Effector memory CD8-positive, alpha-beta T cell (primary cell): ENCODE results near the gene ASTL.

Experiments
- ATAC-seq: fragments of 150-1000 bp; cut with Tn5 transposase; replicated peaks from 2 replicates; pipeline ENCODE4 v1.10.0; 2021; ENCODE audit warnings: mild to moderate bottlenecking, moderate library complexity
- DNase-seq, 3 experiments: peaks; one replicate each; pipeline ENCODE4 v3.0.0; 2021
- H3K27ac Mint-ChIP-seq, 2 donors: one replicate each; pipeline ENCODE4 v1.8.0; 2022; ENCODE audit warnings: mild to moderate bottlenecking in 2 of 2, mixed read lengths in 2 of 2, moderate library complexity in 2 of 2
- H3K27me3 Mint-ChIP-seq, 2 donors: one replicate each; pipeline ENCODE4 v1.8.0; 2022; ENCODE audit warnings: mixed read lengths in 2 of 2
- H3K36me3 Mint-ChIP-seq: one replicate; pipeline ENCODE4 v1.8.0; 2022; ENCODE audit warnings: mild to moderate bottlenecking, moderate library complexity, mixed read lengths; ENCODE audit not compliant: insufficient read depth
- H3K4me1 Mint-ChIP-seq, 2 donors: one replicate each; pipeline ENCODE4 v1.8.0; 2022; ENCODE audit warnings: low read depth in 2 of 2, mixed read lengths in 2 of 2
- H3K4me3 Mint-ChIP-seq, 2 donors: one replicate each; pipeline ENCODE4 v1.8.0; 2022; ENCODE audit warnings: mild to moderate bottlenecking in 2 of 2, mixed read lengths in 2 of 2, moderate library complexity in 2 of 2
- H3K9me3 Mint-ChIP-seq, 2 donors: one replicate each; pipeline ENCODE4 v1.8.0; 2022; ENCODE audit warnings: mixed read lengths in 2 of 2

Gene ASTL

DNA sequence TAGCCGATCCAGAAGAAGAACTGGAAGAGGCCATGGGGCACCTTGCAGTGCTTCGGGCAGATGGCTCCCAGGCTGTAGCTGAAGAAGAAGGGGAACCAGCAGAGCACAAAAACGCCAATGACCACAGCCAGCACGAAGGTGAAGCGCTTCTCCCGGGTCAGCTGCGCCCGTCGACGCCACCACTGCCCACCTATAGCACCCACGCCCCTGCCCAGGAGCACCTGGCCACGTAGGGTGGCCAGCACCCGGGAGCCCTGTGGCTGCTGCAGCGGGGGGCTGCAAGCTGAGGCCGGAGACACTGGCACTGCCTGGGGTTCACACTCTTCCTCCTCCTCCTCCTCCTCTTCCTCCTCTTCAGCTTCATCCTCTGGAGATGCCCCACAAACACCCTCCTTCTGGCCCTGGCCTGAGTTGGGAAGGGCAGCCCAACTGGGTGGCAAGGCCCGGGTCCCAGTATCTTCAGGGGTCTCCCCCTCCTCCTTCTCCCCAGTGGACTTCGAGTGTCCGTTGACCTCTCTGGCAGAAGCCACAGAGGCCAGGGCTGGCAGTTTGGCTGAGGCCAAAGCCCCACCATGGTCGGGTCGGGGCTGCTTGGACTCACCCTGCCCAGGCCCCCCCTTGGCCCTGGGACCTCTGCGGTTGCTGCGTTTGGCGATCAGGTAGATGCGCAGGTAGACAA, 23.3 kb downstream of the ASTL start:
- H3K4me3 Mint-ChIP-seq: peak overlapping the region; percentile 88 to 90
- DNase-seq (no peak), ATAC-seq (no peak)
- peaks cover 43% of the 10 kb centered on the region for H3K36me3 Mint-ChIP-seq
- peaks cover 18 to 37% of the 10 kb centered on the region in 2 donors for H3K27me3 Mint-ChIP-seq
- H3K27ac Mint-ChIP-seq: peak overlapping the region in 1 of 2 donors; percentile 80
- peaks cover 14 to 18% of the 10 kb centered on the region in 2 donors for H3K4me1 Mint-ChIP-seq
- no peaks in the 10 kb centered on the region for H3K9me3 Mint-ChIP-seq

DNA sequence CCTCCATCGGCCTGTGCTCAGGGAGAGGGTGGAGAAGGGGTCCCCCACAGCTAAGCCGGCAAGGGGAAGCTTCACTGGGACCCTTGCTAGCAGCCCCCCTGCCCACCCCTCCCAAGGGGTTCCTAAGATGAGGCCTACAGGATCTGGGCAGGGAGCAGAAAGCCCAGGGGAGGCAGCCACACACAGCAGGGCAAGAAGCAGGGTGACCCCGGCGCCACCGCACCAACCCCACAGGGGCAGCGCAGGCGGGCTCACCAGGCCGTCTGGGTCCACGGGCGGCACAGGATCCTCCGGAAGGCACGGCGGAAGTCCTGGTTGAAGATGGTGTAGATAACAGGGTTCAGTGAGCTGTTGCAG, 23.8 kb downstream of the ASTL start:
- H3K4me3 Mint-ChIP-seq: no peak overlapping the region
- peaks cover 15 to 32% of the 10 kb centered on the region in 2 donors for H3K27me3 Mint-ChIP-seq
- H3K36me3 Mint-ChIP-seq: peaks cover 43% of the 10 kb centered on the region
- no peaks in the 10 kb centered on the region for H3K9me3 Mint-ChIP-seq
- ATAC-seq (no peak), DNase-seq (no peak)
- H3K4me1 Mint-ChIP-seq: peaks cover 14 to 18% of the 10 kb centered on the region in 2 donors
- H3K27ac Mint-ChIP-seq: no peak overlapping the region

DNA sequence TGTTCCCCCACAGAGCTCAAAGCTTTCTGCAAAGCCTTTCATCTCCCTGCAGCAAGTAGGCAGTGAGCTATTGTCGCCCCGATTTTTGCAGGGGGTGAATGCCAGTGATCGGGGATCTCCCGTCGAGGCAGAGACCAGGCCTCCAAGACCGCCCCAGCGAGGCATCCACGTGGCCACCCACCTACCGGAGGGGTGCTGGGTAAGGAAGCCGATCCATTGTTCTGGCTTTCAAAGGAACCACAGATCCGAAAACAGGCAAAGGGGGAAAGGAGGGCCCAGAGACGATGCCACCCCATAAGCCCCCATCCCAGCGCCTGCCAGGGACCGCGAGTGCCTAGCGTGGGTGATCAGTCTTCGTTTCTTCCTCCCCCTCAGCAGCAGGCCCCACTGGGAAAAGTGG, 24.4 kb downstream of the ASTL start:
- H3K4me1 Mint-ChIP-seq: peaks cover 14 to 17% of the 10 kb centered on the region in 2 donors
- DNase-seq (no peak), ATAC-seq (no peak)
- peaks cover 38% of the 10 kb centered on the region for H3K36me3 Mint-ChIP-seq
- no peak overlapping the region for H3K4me3 Mint-ChIP-seq
- peaks cover 15 to 31% of the 10 kb centered on the region in 2 donors for H3K27me3 Mint-ChIP-seq
- H3K9me3 Mint-ChIP-seq: no peaks in the 10 kb centered on the region
- H3K27ac Mint-ChIP-seq: no peak overlapping the region

DNA sequence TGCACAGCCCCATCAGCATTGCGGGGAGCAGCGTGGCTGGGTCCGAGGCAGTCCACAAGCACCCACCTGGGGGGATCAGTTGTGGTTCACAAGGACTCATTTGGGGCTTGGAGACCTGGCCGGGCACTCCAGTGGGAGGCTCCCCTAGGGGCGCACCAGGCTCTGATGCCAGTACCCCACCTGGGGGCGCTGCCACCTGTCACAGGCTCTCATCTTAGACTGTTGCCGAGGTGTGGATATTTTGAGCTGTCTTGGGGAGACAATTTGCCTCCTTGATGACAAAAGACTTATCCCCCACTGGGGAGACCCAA, 25.0 kb downstream of the ASTL start:
- Mint-ChIP-seq H3K27me3 (peaks cover 14 to 31% of the 10 kb centered on the region in 2 donors), H3K9me3 (no peaks in the 10 kb centered on the region), H3K27ac (peak overlapping the region in 1 of 2 donors; percentile 65), H3K4me3 (no peak overlapping the region), H3K36me3 (peaks cover 31% of the 10 kb centered on the region), H3K4me1 (peaks cover 14 to 15% of the 10 kb centered on the region in 2 donors)
- no peak for ATAC-seq
- no peak for DNase-seq

DNA sequence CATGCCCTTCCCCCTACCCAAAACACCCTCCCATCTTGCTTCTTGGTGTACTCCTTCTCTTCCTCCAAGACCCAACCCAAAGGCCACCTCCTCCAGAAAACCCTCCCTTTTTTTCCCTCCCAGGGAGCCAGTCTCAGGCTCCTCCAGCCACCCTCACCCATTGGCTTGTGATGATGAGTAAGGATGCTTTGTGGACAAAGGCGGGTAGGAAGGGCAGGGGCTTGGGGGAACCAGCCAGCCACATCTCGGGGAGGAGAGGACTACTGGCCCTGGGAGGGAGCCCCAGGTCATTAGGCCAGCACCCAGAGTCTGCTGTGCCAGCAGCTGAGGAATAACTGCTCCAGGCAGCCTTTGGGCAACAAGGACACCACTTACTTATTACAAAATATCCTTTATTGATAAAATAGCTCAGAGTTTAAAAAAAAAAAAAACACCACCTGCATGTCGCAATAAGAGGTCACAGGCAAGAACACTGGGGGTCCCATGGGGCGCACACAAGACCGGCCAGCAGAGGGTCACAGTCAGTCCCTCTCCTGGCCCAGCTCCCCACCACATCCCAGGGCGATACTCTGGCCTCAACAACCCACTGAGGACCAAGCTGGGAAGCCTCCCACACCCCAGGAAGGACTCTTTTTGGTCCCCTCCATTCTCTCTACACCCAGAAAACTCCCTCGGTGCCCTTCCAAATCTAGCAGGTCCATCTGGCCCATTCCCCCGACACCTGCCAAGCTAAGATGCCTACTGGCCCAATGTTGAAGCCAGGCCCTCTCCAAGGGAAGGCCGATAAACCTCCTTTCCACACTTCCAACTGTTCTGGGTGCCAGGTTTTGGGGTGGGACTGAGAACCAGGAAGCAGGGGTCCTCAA, 25.6 kb downstream of the ASTL start:
- Mint-ChIP-seq H3K27ac (peak overlapping the region in 1 of 2 donors; percentile 65), H3K27me3 (peaks cover 14 to 31% of the 10 kb centered on the region in 2 donors), H3K9me3 (no peaks in the 10 kb centered on the region), H3K36me3 (peaks cover 26% of the 10 kb centered on the region), H3K4me3 (no peak overlapping the region), H3K4me1 (peaks cover 10 to 15% of the 10 kb centered on the region in 2 donors)
- DNase-seq (no peak), ATAC-seq (no peak)

DNA sequence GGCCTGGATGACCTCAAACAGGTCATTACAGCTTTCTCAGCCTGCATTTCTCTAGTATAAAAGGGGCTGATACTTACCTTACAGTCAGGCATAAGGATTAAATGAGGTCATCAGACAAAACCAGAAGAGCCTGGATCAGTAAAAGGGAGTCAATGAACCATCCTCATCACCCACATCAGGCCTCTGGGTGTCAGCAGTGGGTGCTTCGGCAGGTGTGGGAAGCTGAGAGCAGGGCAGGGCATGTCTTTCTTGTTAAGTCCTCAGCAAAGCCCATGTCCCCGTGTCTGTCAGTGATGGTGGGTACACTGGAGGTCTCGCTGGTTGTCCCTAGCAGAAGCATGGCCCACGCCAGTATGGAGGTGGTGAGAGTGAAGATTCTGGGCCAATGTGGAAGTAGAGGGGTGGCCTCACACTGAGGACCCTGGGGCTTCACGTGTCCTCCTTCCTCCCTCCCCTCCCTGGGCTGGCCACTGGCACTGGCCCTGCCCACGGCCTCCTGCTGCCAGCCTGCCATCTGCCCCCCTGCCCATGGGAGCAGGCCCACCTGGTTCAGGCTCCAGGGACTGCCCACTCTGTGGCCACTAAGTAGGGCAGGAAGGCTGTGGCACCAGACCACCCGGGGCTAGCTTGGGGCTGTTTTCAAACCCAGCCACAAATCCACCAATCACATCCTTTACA, 26.3 kb downstream of the ASTL start:
- DNase-seq (no peak), ATAC-seq (no peak)
- Mint-ChIP-seq H3K36me3 (peaks cover 26% of the 10 kb centered on the region), H3K4me1 (peaks cover 7 to 9% of the 10 kb centered on the region in 2 donors), H3K27me3 (peaks cover 14 to 31% of the 10 kb centered on the region in 2 donors), H3K4me3 (no peak overlapping the region), H3K27ac (peak overlapping the region; percentile 16 to 65), H3K9me3 (no peaks in the 10 kb centered on the region)

DNA sequence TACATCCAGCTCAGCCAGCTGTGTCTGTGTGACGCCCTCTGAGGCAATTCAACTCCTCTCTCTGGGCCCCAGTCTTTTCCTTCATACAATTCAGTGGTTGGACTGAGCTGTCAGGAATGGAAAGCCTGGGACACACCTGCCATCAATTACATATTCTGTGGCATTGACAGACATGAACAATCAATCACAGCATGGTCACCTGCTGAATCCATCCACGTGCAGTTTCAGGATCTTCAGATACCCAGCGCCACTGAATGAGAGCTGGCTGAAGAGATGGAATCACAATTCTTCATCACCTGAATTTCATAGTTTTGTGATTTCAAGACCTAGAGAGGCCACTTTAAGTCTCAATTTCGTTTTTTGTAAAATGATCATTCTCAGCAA, 27.1 kb downstream of the ASTL start:
- Mint-ChIP-seq H3K27ac (no peak overlapping the region), H3K36me3 (peaks cover 23% of the 10 kb centered on the region), H3K4me1 (peaks cover 7% of the 10 kb centered on the region in 2 donors), H3K27me3 (peaks cover 14 to 31% of the 10 kb centered on the region in 2 donors), H3K9me3 (no peaks in the 10 kb centered on the region), H3K4me3 (no peak overlapping the region)
- DNase-seq: no peak
- ATAC-seq: no peak

DNA sequence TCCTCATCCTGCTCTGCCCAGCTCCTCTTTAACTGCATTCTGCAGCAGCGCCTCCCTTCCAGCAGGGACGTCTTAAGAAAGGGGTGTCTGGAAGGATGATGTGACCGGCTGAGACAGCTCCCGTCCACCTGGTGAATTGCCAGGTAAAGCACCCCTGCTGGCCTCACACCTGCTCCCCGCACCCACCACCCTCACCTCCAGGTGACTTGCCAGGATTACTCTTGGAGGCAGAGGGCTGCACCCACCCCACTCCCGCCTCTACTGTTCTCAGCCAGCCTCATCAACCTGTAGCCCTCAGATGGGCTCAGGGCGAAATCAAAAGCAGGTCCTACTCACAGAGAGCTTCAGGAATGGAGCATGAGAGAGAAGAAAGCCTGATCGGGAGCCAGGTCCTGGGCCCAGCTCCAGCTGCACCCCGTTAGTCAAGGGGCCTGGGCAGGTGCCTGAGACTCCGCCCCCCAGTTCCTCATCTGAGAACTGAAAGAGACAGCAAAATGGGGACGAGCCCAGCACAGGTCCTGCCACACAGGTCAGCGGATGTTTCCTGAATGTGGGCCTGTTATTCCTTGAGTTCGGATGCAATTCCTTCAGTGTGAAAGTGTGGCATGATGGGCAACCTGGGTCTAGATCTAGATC, 27.6 kb downstream of the ASTL start:
- peaks cover 20% of the 10 kb centered on the region for H3K36me3 Mint-ChIP-seq
- ATAC-seq (no peak), DNase-seq (no peak)
- no peak overlapping the region for H3K4me3 Mint-ChIP-seq
- no peak overlapping the region for H3K27ac Mint-ChIP-seq
- H3K27me3 Mint-ChIP-seq: peaks cover 13 to 27% of the 10 kb centered on the region in 2 donors
- H3K4me1 Mint-ChIP-seq: peaks cover 4 to 5% of the 10 kb centered on the region in 2 donors
- peaks cover 0 to 2% of the 10 kb centered on the region in 2 donors for H3K9me3 Mint-ChIP-seq

DNA sequence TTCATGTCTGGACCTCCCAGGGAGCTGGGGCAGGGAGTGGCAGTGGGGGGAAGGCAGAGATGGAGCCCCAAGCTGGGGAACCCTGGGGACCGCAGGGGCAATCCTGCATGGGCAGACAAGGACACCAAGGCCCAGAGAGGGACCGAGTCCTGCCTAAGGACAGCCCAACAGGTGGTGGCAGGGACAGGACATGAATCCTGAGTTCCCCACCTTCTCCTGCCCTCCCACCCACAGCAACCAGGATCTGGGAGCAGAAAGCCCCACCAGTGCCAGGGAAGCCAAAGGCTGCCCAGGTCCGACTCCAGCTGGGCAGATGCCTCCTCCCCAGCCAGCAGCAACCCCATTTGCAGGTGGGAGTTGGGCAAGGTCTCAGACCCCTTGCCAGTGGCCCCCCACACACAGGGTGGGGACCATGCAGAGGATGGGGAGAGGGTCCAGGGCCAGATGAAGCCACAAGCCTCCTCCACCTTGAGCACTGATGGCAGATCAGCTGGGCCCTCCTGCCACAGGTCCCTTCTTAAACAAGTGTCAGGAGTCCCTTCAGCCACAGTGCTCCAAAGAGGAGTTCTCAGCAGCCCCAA, 28.3 kb downstream of the ASTL start:
- Mint-ChIP-seq H3K27ac (no peak overlapping the region), H3K27me3 (peaks cover 6 to 22% of the 10 kb centered on the region in 2 donors), H3K9me3 (peaks cover under 1 to 9% of the 10 kb centered on the region in 2 donors), H3K4me1 (no peaks in the 10 kb centered on the region), H3K36me3 (peaks cover 19% of the 10 kb centered on the region), H3K4me3 (no peak overlapping the region)
- DNase-seq (no peak), ATAC-seq (no peak)

DNA sequence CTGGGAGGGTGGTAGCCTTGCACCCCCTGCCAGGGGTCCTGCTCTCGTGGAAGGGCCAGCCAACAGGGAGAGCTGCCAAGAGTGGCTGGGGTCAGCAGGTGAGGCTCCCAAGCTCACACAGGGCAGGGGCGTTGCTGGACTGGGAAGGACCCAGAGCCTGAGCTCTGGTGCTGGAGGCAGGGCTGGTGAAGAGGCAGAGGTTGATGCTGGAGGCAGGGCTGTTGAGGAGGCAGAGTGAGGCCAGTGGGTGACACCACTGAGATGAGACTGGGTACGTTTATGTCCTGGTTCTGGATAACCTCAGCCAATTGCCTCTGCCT, 29.0 kb downstream of the ASTL start:
- H3K9me3 Mint-ChIP-seq: peaks cover 4 to 13% of the 10 kb centered on the region in 2 donors
- H3K4me3 Mint-ChIP-seq: no peak overlapping the region
- no peak for ATAC-seq
- peak overlapping the region in 1 of 2 donors; percentile 29 for H3K27ac Mint-ChIP-seq
- peaks cover 19% of the 10 kb centered on the region for H3K36me3 Mint-ChIP-seq
- H3K4me1 Mint-ChIP-seq: no peaks in the 10 kb centered on the region
- H3K27me3 Mint-ChIP-seq: peaks cover 6 to 22% of the 10 kb centered on the region in 2 donors
- DNase-seq: no peak

DNA sequence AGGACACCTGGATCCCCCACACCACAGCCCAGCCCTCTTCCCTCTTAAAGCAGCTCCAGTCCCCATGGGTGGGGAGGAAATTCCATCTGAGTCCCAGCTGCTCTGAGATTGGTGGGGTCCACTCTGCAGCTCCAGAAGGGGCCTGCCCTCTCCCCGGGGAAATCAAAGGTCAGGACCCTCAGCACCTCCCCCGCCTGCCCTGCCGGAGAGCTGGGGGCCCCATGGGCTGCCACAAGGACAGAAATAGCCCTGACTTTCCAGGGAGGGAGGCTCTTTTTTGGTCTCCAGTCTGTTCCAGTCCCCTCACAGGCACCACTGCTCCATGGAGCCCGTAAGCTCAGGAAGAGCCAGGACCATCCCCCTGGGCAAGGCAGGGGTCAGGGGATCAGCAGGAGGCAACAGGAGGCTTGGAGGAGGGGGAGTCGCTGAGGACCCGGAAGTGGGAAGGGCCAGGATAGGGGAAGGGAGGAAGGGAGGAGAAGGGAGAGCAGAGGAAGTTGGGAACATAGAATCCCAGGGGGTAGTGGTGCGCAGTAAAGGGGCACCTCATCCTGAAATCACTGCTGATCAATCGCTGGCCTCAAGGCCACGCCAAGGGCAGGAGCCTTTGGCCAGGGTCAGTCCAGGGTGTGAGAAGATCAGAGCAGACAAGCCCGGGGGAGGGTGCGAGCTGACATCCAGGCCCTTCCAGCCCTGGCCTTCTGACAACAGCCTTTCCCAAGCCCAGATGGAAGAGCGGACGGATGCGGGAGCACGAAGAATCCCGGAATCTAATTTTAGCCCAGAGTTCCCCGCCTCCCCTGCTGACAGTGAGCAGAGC, 29.6 kb downstream of the ASTL start:
- H3K27ac Mint-ChIP-seq: peak overlapping the region in 1 of 2 donors; percentile 29
- no peak for ATAC-seq
- no peaks in the 10 kb centered on the region for H3K4me1 Mint-ChIP-seq
- peaks cover 19% of the 10 kb centered on the region for H3K36me3 Mint-ChIP-seq
- no peak for DNase-seq
- no peak overlapping the region for H3K4me3 Mint-ChIP-seq
- peaks cover 4 to 13% of the 10 kb centered on the region in 2 donors for H3K9me3 Mint-ChIP-seq
- H3K27me3 Mint-ChIP-seq: peaks cover 6 to 22% of the 10 kb centered on the region in 2 donors

DNA sequence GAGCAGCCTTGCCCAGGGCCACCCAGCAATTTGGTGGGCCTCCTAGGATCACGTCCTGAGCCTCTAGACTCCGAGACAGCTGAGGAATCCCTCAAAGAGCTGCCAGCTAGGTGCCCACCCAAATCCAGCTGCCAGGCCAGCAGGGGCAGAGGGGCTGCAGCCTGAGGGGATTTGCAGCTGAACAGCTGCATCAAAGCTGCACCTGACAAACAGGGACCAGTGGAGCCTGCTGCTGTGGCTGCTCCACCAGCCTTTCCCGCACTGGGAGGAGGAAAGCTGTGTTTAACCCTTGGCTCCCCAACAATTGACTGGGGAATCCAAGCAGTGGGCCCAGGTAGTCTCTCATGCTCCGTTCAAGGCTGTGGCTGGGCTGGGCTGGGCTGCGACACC, 30.2 kb downstream of the ASTL start:
- DNase-seq (no peak), ATAC-seq (no peak)
- H3K4me3 Mint-ChIP-seq: no peak overlapping the region
- H3K27ac Mint-ChIP-seq: no peak overlapping the region
- peaks cover 6 to 22% of the 10 kb centered on the region in 2 donors for H3K27me3 Mint-ChIP-seq
- peaks cover 19% of the 10 kb centered on the region for H3K36me3 Mint-ChIP-seq
- no peaks in the 10 kb centered on the region for H3K4me1 Mint-ChIP-seq
- H3K9me3 Mint-ChIP-seq: peaks cover 4 to 13% of the 10 kb centered on the region in 2 donors
